ENCODE measurements around the gene GARIN6.
A peak's percentile ranks its signal among the peaks of the same experiment; 100 is the strongest.
"Not testable (repeated sequence)": the region's sequence is repeated elsewhere in the genome, so short reads cannot be mapped to it uniquely, and the experiment has no call there.

The GARIN6 gene

GRCh38 chr12:99647453-99647852, at the start of gene GARIN6:
GARIN6 (plus strand) TSS chr12:99647753; CDS start chr12:99648175, 422 bp downstream.
- no peak for DNase-seq

DNA sequence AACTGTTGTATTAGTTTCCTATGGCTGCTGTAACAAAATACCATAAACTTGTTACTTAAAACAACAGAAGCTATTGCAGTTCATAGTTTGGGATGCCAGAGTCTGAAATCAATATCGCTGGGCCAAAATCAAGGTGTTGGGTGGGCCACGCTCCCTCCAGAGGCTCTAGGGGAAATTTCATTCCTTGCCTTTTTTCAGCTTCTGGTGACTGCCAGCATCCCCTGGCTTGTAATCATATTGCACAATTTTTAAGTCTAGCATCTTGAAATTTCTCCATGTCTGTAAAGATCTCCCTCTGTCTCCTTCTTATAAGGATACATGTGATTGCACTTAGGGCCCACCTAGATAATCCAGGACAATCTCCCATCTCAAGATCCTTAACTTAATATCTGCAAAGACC, 48.8 kb upstream of the GARIN6 start:
- DNase-seq, result no peak

GRCh38 chr12:99600388-99600787, 47.2 kb upstream of the GARIN6 start:
- no peak for DNase-seq

DNA sequence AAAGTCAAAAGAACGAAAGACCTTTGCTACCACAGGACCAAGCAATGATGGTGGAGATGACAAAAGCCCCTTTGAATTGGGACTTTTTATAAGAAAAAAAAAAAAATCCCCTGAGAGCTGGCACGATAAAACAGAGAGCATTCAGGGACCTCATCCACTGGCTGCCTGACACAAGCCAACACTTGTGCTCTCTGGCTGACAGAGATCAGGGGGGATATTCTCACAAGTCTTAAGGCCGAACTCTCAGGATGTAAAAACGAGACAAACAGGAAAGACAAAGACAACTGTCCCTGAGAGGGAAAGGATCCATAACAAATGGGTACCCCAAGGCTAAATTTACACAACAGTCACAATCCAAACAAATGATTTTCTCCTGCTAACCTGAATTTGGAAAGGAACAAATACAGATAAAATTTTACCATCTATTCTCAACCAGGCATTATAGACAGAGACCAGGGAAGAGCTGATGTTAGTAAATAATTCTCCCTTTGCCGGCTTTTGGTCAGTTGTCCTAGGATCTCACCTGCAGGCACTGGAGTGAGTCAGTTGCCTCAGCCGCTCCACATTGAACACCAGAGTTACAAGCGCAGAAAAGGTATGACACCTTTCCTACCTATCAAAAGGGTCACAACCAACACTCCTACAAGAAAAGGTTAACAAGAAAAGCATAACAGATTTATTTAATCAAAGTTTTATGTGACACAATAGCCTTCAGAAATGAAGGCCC, 37.9 kb upstream of the GARIN6 start:
- DNase-seq, result no peak

GRCh38 chr12:99611117-99611516, 36.4 kb upstream of the GARIN6 start:
- no peak for DNase-seq

DNA sequence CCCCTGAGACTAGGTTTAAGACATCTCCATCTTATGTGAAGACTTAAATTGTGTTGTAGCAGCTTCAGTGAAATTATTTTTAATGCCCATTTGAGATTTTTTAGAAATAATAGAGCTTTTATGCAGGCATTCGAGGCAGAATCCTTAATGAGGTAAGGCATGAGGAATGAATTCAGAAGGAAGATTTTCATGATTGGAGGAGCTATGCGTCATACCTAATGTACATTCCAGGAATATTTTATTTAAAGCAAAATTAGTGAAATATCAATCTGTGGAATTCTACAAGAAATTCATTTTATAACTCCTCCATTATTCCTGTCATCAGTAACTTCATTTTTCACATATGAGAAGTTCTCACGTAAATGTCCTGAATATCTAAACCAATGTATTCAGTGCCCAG, 36.0 kb upstream of the GARIN6 start:
- no peak for DNase-seq

- no peak for DNase-seq
Measured at GRCh38 chr12:99618657-99619056, 28.9 kb upstream of the GARIN6 start.

GRCh38 chr12:99619389-99620158, 28.0 kb upstream of the GARIN6 start:
- DNase-seq, result peak in 1 of 2 experiments; percentile 54

- DNase-seq, result no peak
Measured at GRCh38 chr12:99620159-99620479, 27.4 kb upstream of the GARIN6 start.

DNA sequence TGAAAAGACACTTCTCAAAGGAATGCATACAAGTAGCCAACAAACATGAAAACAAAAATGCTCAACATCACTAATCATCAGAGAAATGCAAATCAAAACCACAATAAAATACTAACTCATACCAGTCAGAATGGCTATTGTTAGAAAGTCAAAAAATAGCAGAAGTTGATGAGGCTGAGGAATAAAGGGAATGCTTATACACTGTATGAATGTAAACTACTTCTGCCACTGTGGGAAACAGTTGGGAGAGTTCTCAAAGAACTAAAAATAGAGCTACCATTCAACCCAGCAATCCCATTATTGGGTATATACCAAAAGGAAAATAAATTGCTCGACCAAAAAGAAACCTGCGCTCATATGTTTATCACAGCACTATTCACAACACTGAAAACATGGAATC, 23.0 kb upstream of the GARIN6 start:
- not testable (repeated sequence) for DNase-seq

DNA sequence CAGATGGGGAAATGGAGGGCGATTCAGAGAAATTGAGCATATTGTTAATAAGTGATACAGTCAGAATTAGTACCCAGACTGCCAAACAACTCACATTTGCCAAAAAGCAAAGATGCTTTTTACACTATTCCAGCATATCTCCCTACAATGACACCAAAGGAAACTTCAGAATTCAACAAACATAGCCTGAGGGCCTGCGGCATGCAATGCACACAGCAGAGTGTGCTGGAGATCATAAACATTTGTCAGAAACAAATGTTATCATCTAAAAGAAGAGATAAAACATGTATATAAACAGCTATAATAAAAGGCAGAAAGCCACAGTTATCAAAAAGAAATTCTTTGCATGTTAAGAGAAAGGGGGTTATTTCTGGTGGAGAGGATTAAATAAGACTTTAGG, 20.1 kb upstream of the GARIN6 start:
- DNase-seq, result no peak

- no peak for DNase-seq
Measured at GRCh38 chr12:99644629-99645028, 2.9 kb upstream of the GARIN6 start.

DNA sequence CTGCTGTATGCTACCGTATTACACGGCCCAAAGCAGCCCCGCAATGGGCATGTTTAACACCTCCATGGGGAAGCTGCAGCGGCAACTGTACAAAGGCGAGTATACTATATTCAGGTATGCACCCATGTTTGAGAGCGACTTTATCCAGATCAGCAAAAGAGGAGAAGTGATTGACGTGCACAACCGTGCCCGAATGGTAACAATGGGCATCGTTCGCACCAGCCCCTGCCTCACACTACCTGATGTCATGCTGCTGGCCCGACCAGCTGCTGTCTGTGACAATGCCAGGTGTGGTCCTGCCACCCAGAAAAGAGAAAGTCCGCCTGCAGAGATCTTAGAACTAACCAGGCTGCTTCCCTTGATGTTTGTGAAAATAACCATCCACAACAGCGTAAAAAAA, 630 bp downstream of the GARIN6 start:
- no peak for DNase-seq

GRCh38 chr12:99649551-99649950, 2.0 kb downstream of the GARIN6 start:
- no peak for DNase-seq

DNA sequence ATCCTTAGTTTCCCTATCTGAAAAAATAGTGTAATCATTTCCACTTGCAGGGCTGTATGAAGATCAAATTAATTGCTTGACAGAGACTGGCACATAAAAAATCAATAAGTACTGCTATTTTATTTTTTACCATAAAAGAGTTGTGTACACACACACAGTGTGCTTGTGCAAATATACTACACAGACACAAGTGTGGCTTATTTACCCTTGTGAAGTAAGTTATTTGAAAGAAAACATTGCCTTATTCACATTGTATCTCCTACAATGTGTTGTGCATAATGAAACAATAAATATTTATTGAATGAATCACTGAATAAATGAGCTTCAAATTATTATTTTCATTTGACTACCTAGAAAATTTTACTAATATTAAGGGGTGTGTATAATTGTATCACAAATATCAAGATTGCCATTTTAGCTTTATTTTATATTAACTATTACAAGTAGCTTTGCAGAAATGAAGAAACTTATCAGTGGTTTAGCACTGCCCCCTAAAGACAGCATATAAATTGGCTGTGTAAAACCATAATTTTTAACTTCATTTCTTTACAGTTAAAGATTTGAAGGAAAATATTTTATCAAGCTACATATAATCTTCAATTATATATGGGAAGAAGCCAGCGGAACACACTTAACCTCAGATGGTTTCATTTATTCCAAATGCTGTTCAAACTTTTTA, 11.3 kb downstream of the GARIN6 start:
- DNase-seq, result no peak

GRCh38 chr12:99670635-99671034, 23.1 kb downstream of the GARIN6 start:
- DNase-seq, result no peak

GRCh38 chr12:99680276-99680675, 32.7 kb downstream of the GARIN6 start:
- DNase-seq, result no peak

- no peak for DNase-seq
Measured at GRCh38 chr12:99686142-99686541, 38.6 kb downstream of the GARIN6 start.

GRCh38 chr12:99695050-99695449, 47.5 kb downstream of the GARIN6 start:
- DNase-seq, result no peak

Data from NCI-H446 (cell line).